HS-27A (cell line): ENCODE measurements around the gene DENND2A.
A peak's percentile ranks its signal among the peaks of the same experiment; 100 is the strongest.
"Not testable (repeated sequence)": the region's sequence is repeated elsewhere in the genome, so short reads cannot be mapped to it uniquely, and the experiment has no call there.

Experiments used
- DNase-seq: peaks from one replicate; pipeline ENCODE4 v3.0.0-alpha.2; 2012; ENCODE audit warnings: low read depth, missing footprints

DENND2A gene

DNA sequence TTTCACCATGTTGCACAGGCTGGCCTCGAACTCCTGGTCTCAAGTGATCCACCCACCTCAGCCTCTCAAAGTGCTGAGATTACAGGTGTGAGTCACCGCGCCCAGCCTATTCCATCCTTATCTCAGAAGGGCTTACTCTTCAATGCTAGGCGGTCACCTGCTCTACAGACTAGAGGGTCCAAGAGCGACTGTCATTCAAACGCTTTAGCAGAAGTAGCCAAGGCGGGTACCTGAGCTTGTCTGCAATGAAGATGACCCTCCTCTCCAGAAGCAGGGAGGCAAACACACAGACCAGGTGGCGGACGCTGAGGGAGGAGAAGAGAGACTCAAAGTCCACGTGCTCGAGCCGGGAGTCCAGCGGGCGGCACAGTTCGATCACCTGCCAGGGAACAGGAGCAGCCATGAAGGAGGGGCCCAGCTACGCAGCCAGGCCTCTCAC is 96.2 kb downstream of the DENND2A start:
- DNase-seq: no peak

- no peak for DNase-seq
Observed at GRCh38 chr7:140542228-140542603, 98.4 kb downstream of the DENND2A start.

GRCh38 chr7:140541513-140542227 is 98.9 kb downstream of the DENND2A start:
- peak; percentile 76 for DNase-seq

DNA sequence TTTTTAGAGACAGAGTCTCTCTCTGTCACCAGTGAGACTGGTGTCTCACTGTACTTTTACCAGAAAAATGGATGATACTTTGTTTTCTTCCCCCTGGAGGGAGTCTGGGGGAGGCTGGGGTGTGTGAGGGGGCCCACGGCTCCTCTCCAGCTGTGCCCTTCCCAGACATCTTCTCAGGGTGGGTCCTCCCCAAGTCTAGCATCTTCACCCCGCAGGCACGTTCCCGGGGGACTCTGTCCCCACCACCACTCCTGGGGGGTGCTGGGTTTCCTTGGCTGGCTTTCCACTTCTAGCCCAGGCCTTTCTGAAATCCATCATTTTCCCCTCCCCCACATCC is 99.5 kb downstream of the DENND2A start:
- DNase-seq: no peak

DNA sequence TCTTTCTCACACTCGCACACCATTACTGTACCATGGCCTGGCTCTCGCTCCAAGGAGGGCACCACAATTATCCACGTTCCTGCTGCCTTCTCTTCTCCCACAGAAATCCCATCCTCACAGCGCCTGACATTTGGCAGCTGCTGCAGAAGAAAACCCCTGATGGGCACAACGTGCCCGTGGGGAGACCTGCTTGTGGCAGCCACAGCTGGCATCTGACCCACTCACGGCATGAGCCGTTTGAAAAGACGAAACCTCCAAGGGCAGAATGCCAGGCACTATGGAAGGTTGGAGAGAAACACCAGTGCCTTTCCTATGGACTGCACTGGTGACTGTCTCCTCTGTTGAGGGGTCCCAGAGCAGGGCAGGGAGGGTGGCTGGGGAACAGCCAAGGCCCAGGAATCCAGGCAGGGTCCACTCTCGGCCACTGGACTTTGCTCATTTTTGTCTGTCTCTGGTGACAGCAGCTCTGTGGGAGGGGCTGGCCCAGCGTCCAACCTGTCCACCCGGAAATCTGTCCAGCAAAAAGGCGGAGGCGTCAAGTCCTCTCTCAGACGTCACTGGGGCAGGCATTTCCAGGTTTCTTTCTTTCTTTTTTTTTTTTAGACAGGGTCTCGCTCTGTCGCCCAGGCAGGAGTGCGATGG is 100.4 kb downstream of the DENND2A start:
- DNase-seq: no peak

- no peak for DNase-seq
Observed at GRCh38 chr7:140539461-140539860, 101.2 kb downstream of the DENND2A start.

GRCh38 chr7:140537750-140538482 is 102.7 kb downstream of the DENND2A start:
- no peak for DNase-seq

DNA sequence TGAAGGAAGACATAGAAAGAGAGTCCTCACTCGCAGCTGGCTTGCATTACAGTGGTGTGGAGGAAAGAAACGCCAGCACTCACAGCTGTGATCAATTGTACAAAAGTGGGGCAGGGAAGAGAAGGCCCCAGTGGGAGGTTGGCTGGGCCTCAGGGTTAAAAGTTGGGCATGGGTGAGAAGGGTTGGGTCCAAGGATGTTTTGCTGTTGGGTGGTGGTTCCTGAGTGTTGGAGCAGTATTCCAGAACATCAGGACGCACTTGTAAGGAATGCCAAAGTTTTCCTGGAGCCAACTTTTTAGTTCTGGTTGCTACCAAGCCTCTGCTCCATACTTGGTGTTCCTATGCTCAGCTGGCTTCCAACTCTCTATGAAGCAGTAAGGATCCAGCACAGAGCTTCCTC is 105.9 kb downstream of the DENND2A start:
- no peak for DNase-seq

- no peak for DNase-seq
Observed at GRCh38 chr7:140533394-140533872, 107.2 kb downstream of the DENND2A start.

DNA sequence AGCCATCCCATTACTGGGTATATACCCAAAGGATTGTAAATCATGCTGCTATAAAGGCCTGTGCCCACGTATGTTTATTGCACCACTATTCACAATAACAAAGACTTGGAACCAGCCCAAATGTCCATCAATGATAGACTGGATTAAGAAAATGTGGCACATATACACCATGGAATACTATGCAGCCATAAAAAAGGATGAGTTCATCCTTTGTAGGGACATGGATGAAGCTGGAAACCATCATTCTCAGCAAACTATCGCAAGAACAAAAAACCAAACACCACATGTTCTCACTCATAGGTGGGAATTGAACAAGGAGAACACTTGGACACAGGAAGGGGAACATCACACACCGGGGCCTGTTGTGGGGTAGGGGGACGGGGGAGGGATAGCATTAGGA is 111.2 kb downstream of the DENND2A start:
- not testable (repeated sequence) for DNase-seq

GRCh38 chr7:140526787-140527664 is 113.6 kb downstream of the DENND2A start:
- DNase-seq: no peak

DNA sequence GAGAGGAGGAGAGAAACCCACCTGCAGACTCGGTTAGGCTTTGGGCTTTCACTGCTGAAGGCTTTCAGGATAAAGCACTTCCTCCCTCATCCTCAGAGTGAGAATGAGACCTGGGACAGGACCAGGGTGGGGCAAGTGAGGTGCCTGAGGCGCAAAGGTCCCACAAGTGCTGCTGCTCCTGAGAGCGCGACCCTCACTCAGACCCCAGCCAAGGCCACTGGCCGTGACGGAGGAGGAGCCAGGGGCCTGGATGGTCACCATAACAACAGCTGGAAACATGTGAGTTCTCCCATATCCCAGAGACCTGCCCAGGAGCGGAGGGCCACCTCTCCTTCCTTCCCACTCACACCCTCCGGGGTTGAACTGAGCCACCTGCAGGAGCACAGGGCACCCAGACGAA is 114.4 kb downstream of the DENND2A start:
- no peak for DNase-seq

DNA sequence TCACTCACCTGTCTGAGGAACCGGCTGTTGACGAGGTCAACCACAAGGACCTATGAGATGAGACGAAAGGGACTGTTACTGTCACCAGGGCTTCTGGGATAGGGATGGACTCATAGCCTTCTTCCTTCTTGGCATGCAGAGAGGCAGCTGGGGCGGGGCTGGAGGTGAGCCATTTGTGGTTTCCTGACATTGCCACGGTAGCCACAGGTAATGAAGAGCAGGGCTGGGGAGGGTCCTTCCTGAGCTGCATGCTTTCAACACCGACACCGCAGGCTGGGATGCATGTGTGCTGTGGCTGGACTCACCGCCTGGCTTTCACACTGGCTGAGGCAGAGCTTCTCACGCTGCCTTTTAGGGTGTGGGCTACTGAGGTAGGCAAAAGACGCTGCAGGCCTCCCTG is 114.9 kb downstream of the DENND2A start:
- DNase-seq: no peak

DNA sequence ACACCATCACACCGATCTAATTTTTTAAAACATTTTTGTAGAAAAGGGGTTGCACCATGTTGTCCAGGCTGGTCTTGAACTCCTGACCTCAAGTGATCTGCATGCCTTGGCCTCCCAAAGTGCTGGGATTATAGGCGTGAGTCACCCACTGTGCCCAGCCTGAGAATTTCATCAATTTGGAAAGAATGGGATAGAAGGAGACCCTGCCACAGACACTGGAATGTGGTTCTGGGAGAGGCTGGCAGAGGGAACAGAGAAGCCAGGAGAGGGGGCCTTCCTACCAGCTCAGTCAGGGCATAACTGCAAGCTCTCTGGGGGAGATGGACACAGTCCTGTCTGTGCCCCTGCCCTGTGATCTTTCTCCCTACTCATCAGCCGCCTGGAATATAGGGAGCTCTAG is 119.2 kb downstream of the DENND2A start:
- peak; percentile 24 for DNase-seq

- DNase-seq: no peak
Observed at GRCh38 chr7:140519007-140519399, 121.6 kb downstream of the DENND2A start.

- DNase-seq: no peak
Observed at GRCh38 chr7:140518370-140519006, 122.1 kb downstream of the DENND2A start.

DNA sequence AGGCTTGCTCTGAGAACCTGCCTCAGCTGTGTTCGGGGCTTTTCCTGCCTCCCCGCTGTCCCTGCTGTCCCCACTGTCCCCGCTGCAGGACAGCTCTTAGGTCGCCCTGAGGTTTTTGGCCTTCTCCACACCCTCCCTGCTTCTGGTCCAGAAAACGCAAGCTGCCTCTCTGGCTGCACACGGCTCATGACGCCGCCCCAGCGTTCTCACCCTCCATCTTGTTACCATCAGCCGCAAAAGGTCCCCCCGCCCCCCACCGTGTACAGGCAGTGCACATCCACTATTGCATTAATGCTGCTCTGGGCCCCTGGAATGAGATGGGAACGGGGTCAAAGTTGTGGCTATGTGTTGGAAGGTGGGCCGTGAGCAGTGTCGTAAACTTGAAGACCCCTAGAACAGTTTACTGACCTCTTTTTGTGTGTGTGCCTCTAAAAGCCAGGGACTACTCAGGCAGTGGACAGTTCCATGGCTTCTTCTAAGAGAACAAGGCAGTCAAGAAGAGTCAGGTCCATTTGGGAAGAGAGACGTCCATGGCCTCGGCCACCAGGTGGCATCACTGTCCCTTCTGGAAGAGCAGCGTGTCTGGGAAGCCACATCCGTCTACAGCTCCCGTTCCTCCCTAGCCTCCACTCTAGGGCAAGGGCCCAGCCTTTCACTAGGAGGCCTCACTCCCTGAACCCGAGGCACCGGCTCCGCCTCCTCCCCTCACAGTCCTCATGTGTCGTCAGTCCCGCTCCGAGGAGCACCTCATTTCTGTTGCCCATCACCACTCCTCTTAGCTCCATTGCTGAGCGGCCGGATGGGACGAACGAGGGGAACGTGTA is 122.9 kb downstream of the DENND2A start:
- DNase-seq: peak; percentile 59

GRCh38 chr7:140512317-140513000 is 128.2 kb downstream of the DENND2A start:
- no peak for DNase-seq

GRCh38 chr7:140509789-140510188 is 130.8 kb downstream of the DENND2A start:
- DNase-seq: no peak

- DNase-seq: not testable (repeated sequence)
Observed at GRCh38 chr7:140507556-140507955, 133.1 kb downstream of the DENND2A start.
